Activated CD4-positive, alpha-beta T cell treated with anti-CD3 and anti-CD28 coated beads, Interleukin-2, amount 10 ng/mL, durations not matched to agents 7 days and 5 days (primary cell): ENCODE measurements around the gene CPLX1. TPM values are rescaled to one million over a fixed set of nuclear protein-coding genes. Genes with fewer than 3 reads are reported as not detected.
"Not testable (repeated sequence)": the region's sequence is repeated elsewhere in the genome, so short reads cannot be mapped to it uniquely, and the experiment has no call there.

Experiments
- CTCF ChIA-PET: fragments of 350-600 bp; sonication (Branson Sonifier 250); formaldehyde crosslinking; loops from one replicate; lab custom pipeline; 2021; ENCODE audit warnings: antibody characterized with exemption; lab: Charles Lee
- POLR2A ChIA-PET: fragments of 350-600 bp; sonication (Branson Sonifier 250); formaldehyde crosslinking; loops from one replicate; lab custom pipeline; 2021; ENCODE audit warnings: antibody characterized with exemption; lab: Charles Lee
- DNase-seq: peaks from one replicate; pipeline ENCODE4 v3.0.0-alpha.2; 2020
- H3K27ac Mint-ChIP-seq: one replicate; pipeline ENCODE4 v1.8.0; 2021; ENCODE audit warnings: mild to moderate bottlenecking, moderate library complexity, mixed read lengths
- H3K27me3 Mint-ChIP-seq: one replicate; pipeline ENCODE4 v1.8.0; 2021; ENCODE audit warnings: mixed read lengths
- H3K36me3 Mint-ChIP-seq: one replicate; pipeline ENCODE4 v1.8.0; 2021; ENCODE audit warnings: low read depth, mixed read lengths
- H3K4me1 Mint-ChIP-seq: one replicate; pipeline ENCODE4 v1.8.0; 2021; ENCODE audit warnings: mixed read lengths
- H3K4me3 Mint-ChIP-seq: one replicate; pipeline ENCODE4 v1.8.0; 2021; ENCODE audit warnings: mild to moderate bottlenecking, moderate library complexity, mixed read lengths
- H3K9me3 Mint-ChIP-seq: one replicate; pipeline ENCODE4 v1.8.0; 2021; ENCODE audit warnings: mixed read lengths
- total RNA-seq, 2 experiments: library from RNA; stranded (reverse); gene quantifications; one replicate each; pipeline ENCODE4 v1.2.3, GENCODE V29; 2021

Gene CPLX1
- total RNA-seq, 2 experiments from 2014 or later = 0.17 to 0.42 TPM

GRCh38 chr4:742096-742741 lies 83.7 kb downstream of the CPLX1 start:
- ChIA-PET POLR2A (no interaction called here), CTCF (interaction anchor here (0.6 to 2.7 kb wide), 17 partner anchors 9 to 245 kb away, joined by 3 to 10 read pairs (median 4); partner anchors contain the start of gene IDUA)
- DNase-seq = no peak
- H3K9me3 Mint-ChIP-seq = no peaks in the 10 kb centered on the region
- H3K36me3 Mint-ChIP-seq = peaks cover 14% of the 10 kb centered on the region
- peaks cover 4% of the 10 kb centered on the region for H3K4me1 Mint-ChIP-seq
- H3K27ac Mint-ChIP-seq = no peak overlapping the region
- no peak overlapping the region for H3K4me3 Mint-ChIP-seq
- H3K27me3 Mint-ChIP-seq = no peaks in the 10 kb centered on the region

- CTCF ChIA-PET = interaction anchor here (0.8 to 2.7 kb wide), 3 partner anchors 26 to 277 kb away, joined by 3 to 10 read pairs (median 3); partner anchors contain the start of gene IDUA
- H3K4me1 Mint-ChIP-seq = peaks cover 4% of the 10 kb centered on the region
- no peak overlapping the region for H3K4me3 Mint-ChIP-seq
- POLR2A ChIA-PET = no interaction called here
- peaks cover 16% of the 10 kb centered on the region for H3K36me3 Mint-ChIP-seq
- DNase-seq = no peak
- H3K9me3 Mint-ChIP-seq = no peaks in the 10 kb centered on the region
- H3K27me3 Mint-ChIP-seq = no peaks in the 10 kb centered on the region
- H3K27ac Mint-ChIP-seq = no peak overlapping the region
These were observed 85.2 kb downstream of the CPLX1 start for GRCh38 chr4:740656-741282.

- no peaks in the 10 kb centered on the region for H3K9me3 Mint-ChIP-seq
These were observed 85.9 kb downstream of the CPLX1 start for GRCh38 chr4:740011-740410.

GRCh38 chr4:739569-739968 lies 86.4 kb downstream of the CPLX1 start:
- peaks cover 4% of the 10 kb centered on the region for H3K4me1 Mint-ChIP-seq
- ChIA-PET CTCF (no interaction called here), POLR2A (no interaction called here)
- no peak for DNase-seq
- no peak overlapping the region for H3K27ac Mint-ChIP-seq
- no peak overlapping the region for H3K4me3 Mint-ChIP-seq
- H3K36me3 Mint-ChIP-seq = peaks cover 24% of the 10 kb centered on the region
- no peaks in the 10 kb centered on the region for H3K9me3 Mint-ChIP-seq
- no peaks in the 10 kb centered on the region for H3K27me3 Mint-ChIP-seq

More at GRCh38 chr4:740011-740410, 85.9 kb downstream of the CPLX1 start:
- ChIA-PET POLR2A (no interaction called here), CTCF (no interaction called here)
- no peak for DNase-seq
- Mint-ChIP-seq H3K4me1 (peaks cover 4% of the 10 kb centered on the region), H3K27ac (no peak overlapping the region), H3K4me3 (no peak overlapping the region), H3K27me3 (no peaks in the 10 kb centered on the region), H3K36me3 (peaks cover 22% of the 10 kb centered on the region)

GRCh38 chr4:738781-739280 lies 87.1 kb downstream of the CPLX1 start:
- Mint-ChIP-seq H3K27ac (no peak overlapping the region), H3K9me3 (no peaks in the 10 kb centered on the region), H3K27me3 (no peaks in the 10 kb centered on the region), H3K4me3 (no peak overlapping the region), H3K36me3 (peaks cover 27% of the 10 kb centered on the region), H3K4me1 (peaks cover 4% of the 10 kb centered on the region)
- DNase-seq = no peak
- CTCF ChIA-PET = no interaction called here
- POLR2A ChIA-PET = no interaction called here

- H3K4me1 Mint-ChIP-seq, H3K9me3 Mint-ChIP-seq, CTCF ChIA-PET, H3K27me3 Mint-ChIP-seq, H3K4me3 Mint-ChIP-seq, POLR2A ChIA-PET, H3K27ac Mint-ChIP-seq, DNase-seq: not testable (repeated sequence)
- peaks cover 34% of the 10 kb centered on the region for H3K36me3 Mint-ChIP-seq
These were observed 89.4 kb downstream of the CPLX1 start for GRCh38 chr4:736561-736960.

GRCh38 chr4:735583-735982 lies 90.3 kb downstream of the CPLX1 start:
- H3K36me3 Mint-ChIP-seq = peaks cover 37% of the 10 kb centered on the region
- H3K4me3 Mint-ChIP-seq = no peak overlapping the region
- H3K27ac Mint-ChIP-seq = no peak overlapping the region
- no peak for DNase-seq
- peaks cover 4% of the 10 kb centered on the region for H3K4me1 Mint-ChIP-seq
- ChIA-PET POLR2A (no interaction called here), CTCF (no interaction called here)
- no peaks in the 10 kb centered on the region for H3K27me3 Mint-ChIP-seq
- H3K9me3 Mint-ChIP-seq = no peaks in the 10 kb centered on the region

Other genes with a start within 250 kb of the CPLX1 start
- not detected for gene TMEM271, start 249.8 kb downstream of the CPLX1 start, total RNA-seq
- gene PDE6B, start 200.6 kb downstream of the CPLX1 start, total RNA-seq = 10 to 100 TPM; 15.9 to 18.7 TPM
- gene ATP5ME, start 151.9 kb downstream of the CPLX1 start, total RNA-seq = 100 to 1,000 TPM; 162 to 183 TPM
- gene MYL5, start 151.6 kb downstream of the CPLX1 start, total RNA-seq = 10 to 100 TPM; 17.8 to 19.0 TPM
- gene SLC49A3, start 137.0 kb downstream of the CPLX1 start, total RNA-seq = under 1 TPM in 1 of 2 experiments, not detected in 1; 0.35 TPM
- 10 to 100 TPM; 34.9 to 36.8 TPM for gene PCGF3, start 120.3 kb downstream of the CPLX1 start, total RNA-seq
- 100 to 1,000 TPM; 133 to 148 TPM for gene GAK, start 106.2 kb upstream of the CPLX1 start, total RNA-seq
- gene TMEM175, start 106.3 kb upstream of the CPLX1 start, total RNA-seq = 10 to 100 TPM; 38.6 to 51.7 TPM
- 10 to 100 TPM; 20.5 to 21.3 TPM for gene DGKQ, start 147.4 kb upstream of the CPLX1 start, total RNA-seq
- 10 to 100 TPM; 35.0 to 43.3 TPM for gene IDUA, start 160.9 kb upstream of the CPLX1 start, total RNA-seq
- under 1 TPM; 0.17 to 0.48 TPM for gene SLC26A1, start 167.3 kb upstream of the CPLX1 start, total RNA-seq
- gene FGFRL1, start 185.5 kb upstream of the CPLX1 start, total RNA-seq = 10 to 100 TPM; 10.5 to 10.6 TPM